ENCODE data around the gene GIPC2.

GRCh38 chr1:78036450-78036849 is 9.3 kb upstream of the GIPC2 start:
- TF ChIP-seq CTCF (optimal IDR thresholded peaks at IDR 0.05 in 1 of 3, IDR thresholded peaks at IDR 0.05 in 1 of 3, conservative IDR thresholded peaks at IDR 0.05 in 1 of 3; ENCODE audit: extremely low read depth in 1 of 3, insufficient read depth in 2 of 3, low read length in 3 of 3) (no peak), EZH2 (IDR thresholded peaks at IDR 0.05; ENCODE audit: low read length) (no peak)

All from keratinocyte (primary cell).